HepG2 (cell line): ENCODE results near the gene CH25H. TPM values are rescaled to one million over a fixed set of nuclear protein-coding genes. Genes with fewer than 3 reads are reported as not detected.

Experiments
- ATAC-seq: fragments of 200-7000 bp; cut with Tn5 transposase; 3 replicates; pipeline ENCODE4 v1.9.1; 2020; ENCODE audit warnings: mild to moderate bottlenecking, moderate library complexity
- BruUV-seq: library from RNA; stranded (reverse); fragments of 400-500 nt; replicated peaks from 2 replicates; lab custom pipeline; 2021; lab: Mats Ljungman, UMichigan
- CTCF ChIA-PET: fragments of 300-600 bp; formaldehyde crosslinking; extraction: SDS; loops from one replicate; lab custom pipeline; 2021; ENCODE audit warnings: low total read pairs, inconsistent platforms, low intra/inter-chr PET ratio; lab: Yijun Ruan, JAX
- POLR2A ChIA-PET: fragments of 350-600 bp; sonication (Branson Sonifier 250); formaldehyde crosslinking; loops from one replicate; lab custom pipeline; 2020; ENCODE audit warnings: antibody characterized with exemption, inconsistent platforms; lab: Yijun Ruan, JAX
- DNase-seq: peaks from one replicate; pipeline ENCODE4 v3.0.0-alpha.2; 2015; ENCODE audit warnings: low spot score
- FAIRE-seq: peaks from 3 replicates; lab custom pipeline; 2011; peaks lifted over from hg19 to GRCh38; lab: Jason Lieb, UNC
- H2AFZ ChIP-seq: one replicate; pipeline ENCODE4 v1.6.1; 2011; ENCODE audit warnings: low read length, inconsistent platforms
- H3K27ac ChIP-seq: fragments of 300-600 bp; 3 replicates; pipeline ENCODE4 v1.8.0; 2011; ENCODE audit warnings: mixed run types, mild to moderate bottlenecking, mixed read lengths, low read length, inconsistent platforms; ENCODE audit not compliant: insufficient read depth; ENCODE audit errors: extremely low read length
- H3K27me3 ChIP-seq, 2 experiments: fragments of 200-600 bp in 1 of 2; 2 replicates in 1 of 2; 3 replicates in 1 of 2; pipeline versions ENCODE4 v1.6.0 to v1.8.0; 2011; ENCODE audit warnings: low read length in 2 of 2, mild to moderate bottlenecking in 2 of 2, moderate library complexity in 2 of 2, inconsistent platforms in 1 of 2; ENCODE audit not compliant: insufficient read depth in 2 of 2, control insufficient read depth in 1 of 2
- H3K36me3 ChIP-seq, 2 experiments: fragments of 200-600 bp in 1 of 2; replicated peaks in 1 of 2; 2 replicates in 1 of 2; 3 replicates in 1 of 2; pipeline versions ENCODE4 v1.5.1 to v1.8.0; 2011; ENCODE audit warnings: low read length in 2 of 2, inconsistent platforms in 1 of 2; ENCODE audit not compliant: insufficient read depth in 2 of 2, control insufficient read depth in 1 of 2
- H3K4me1 ChIP-seq: 2 replicates; pipeline ENCODE4 v1.5.1; 2012; ENCODE audit warnings: low read length, inconsistent platforms; ENCODE audit not compliant: insufficient read depth
- H3K4me2 ChIP-seq: 2 replicates; pipeline ENCODE4 v1.6.0; 2011; ENCODE audit warnings: low read depth, low read length, inconsistent platforms
- H3K4me3 ChIP-seq, 3 experiments: fragments of 200-600 bp in 1 of 3; sonication (generic), shearing (Covaris generic) in 1 of 3; replicated peaks in 1 of 3; 2 replicates each; pipeline ENCODE4 v1.5.1; 2011 to 2016; ENCODE audit warnings: low read length in 3 of 3, inconsistent platforms in 2 of 3, low read depth in 2 of 3, mild to moderate bottlenecking in 2 of 3, control low read depth in 1 of 3, mixed read lengths in 1 of 3; ENCODE audit not compliant: insufficient read depth in 1 of 3
- H3K79me2 ChIP-seq: one replicate; pipeline ENCODE4 v1.6.1; 2011; ENCODE audit warnings: low read length, inconsistent platforms; ENCODE audit not compliant: insufficient read depth
- H3K9ac ChIP-seq: 2 replicates; pipeline ENCODE4 v1.6.0; 2011; ENCODE audit warnings: mild to moderate bottlenecking, low read depth, low read length, inconsistent platforms; ENCODE audit not compliant: insufficient read depth
- H3K9me3 ChIP-seq: 2 replicates; pipeline ENCODE4 v1.5.1; 2012; ENCODE audit warnings: mild to moderate bottlenecking, low read length
- H4K20me1 ChIP-seq: 2 replicates; pipeline ENCODE4 v1.6.0; 2011; ENCODE audit warnings: inconsistent platforms, mild to moderate bottlenecking, low read length, moderate library complexity; ENCODE audit not compliant: insufficient read depth
- FOXC1 ChIP-seq: sonication (generic); formaldehyde crosslinking; IDR thresholded peaks from 2 replicates; pipeline ENCODE4 v1.8.0; 2022; ENCODE audit warnings: mild to moderate bottlenecking, missing genetic modification reagents, borderline replicate concordance
- FOXP4 ChIP-seq: sonication (generic); formaldehyde crosslinking; IDR thresholded peaks from 2 replicates; pipeline ENCODE4 v1.4.0; 2020; ENCODE audit warnings: missing genetic modification reagents
- GLI4 ChIP-seq: sonication (generic); formaldehyde crosslinking; IDR thresholded peaks from 2 replicates; pipeline ENCODE4 v1.5.1; 2020; ENCODE audit warnings: missing genetic modification reagents, mild to moderate bottlenecking, moderate library complexity, borderline replicate concordance
- HCFC1 ChIP-seq: fragments of 150-350 bp; IDR thresholded peaks from 2 replicates; pipeline ENCODE4 v1.6.1; 2014; ENCODE audit warnings: low read depth, low read length
- MIER3 ChIP-seq: IDR thresholded peaks from 2 replicates; pipeline ENCODE4 v1.6.1; 2016; ENCODE audit warnings: missing compliant biosample characterization, borderline replicate concordance
- PCBP1 ChIP-seq: fragments of 200-400 bp; formaldehyde crosslinking; IDR thresholded peaks from 2 replicates; pipeline ENCODE4 v1.6.1; 2017; ENCODE audit warnings: mild to moderate bottlenecking, low read depth, low read length, borderline replicate concordance
- PRPF4 ChIP-seq: fragments of 200-400 bp; formaldehyde crosslinking; IDR thresholded peaks from 2 replicates; pipeline ENCODE4 v1.6.1; 2016; ENCODE audit warnings: low read length, low read depth; ENCODE audit not compliant: poor library complexity, severe bottlenecking
- YEATS4 ChIP-seq: sonication (generic); formaldehyde crosslinking; IDR thresholded peaks from 2 replicates; pipeline ENCODE4 v1.4.0; 2020; ENCODE audit warnings: missing genetic modification reagents, borderline replicate concordance
- ZNF180 ChIP-seq: sonication (generic); formaldehyde crosslinking; IDR thresholded peaks from 2 replicates; pipeline ENCODE4 v1.4.0; 2020; ENCODE audit warnings: low read depth, missing genetic modification reagents, borderline replicate concordance
- ZNF687 ChIP-seq: sonication (generic); formaldehyde crosslinking; IDR thresholded peaks from 2 replicates; pipeline ENCODE4 v1.5.1; 2020; ENCODE audit warnings: mild to moderate bottlenecking, missing genetic modification reagents, moderate library complexity
- ZNF737 ChIP-seq: sonication (generic); formaldehyde crosslinking; IDR thresholded peaks from 2 replicates; pipeline ENCODE4 v1.5.0; 2020; ENCODE audit warnings: missing genetic modification reagents, mild to moderate bottlenecking, borderline replicate concordance
- WGBS: methylation state at CpG from one replicate; pipeline ENCODE4 v1.1.6; 2017; ENCODE audit warnings: low lambda C conversion rate; 5-methylcytosine and 5-hydroxymethylcytosine counted together
- in situ Hi-C: cut with HindIII; loops from 2 replicates; pipeline ENCODE4 v1.10.0; 2017; ENCODE audit warnings: low pct_unique_long_range_greater_than_20kb; ENCODE audit not compliant: extremely low pct_ligation_motif_present
- intact Hi-C: fragments of 100-400 bp; cut with micrococcal nuclease; formaldehyde crosslinking; loops from one replicate; pipeline ENCODE4 v1.10.0; 2022; ENCODE audit not compliant: unreplicated experiment
- polyA plus RNA-seq, 8 experiments: library from polyadenylated mRNA; depleted of rRNA in 3 of 8; stranded (reverse) in 7 of 8; unstranded in 1 of 8; fragments of >200 nt; fragmentation: Illumina TruSeq in 4 of 8; extraction: Trizol in 4 of 8; gene quantifications; 2 replicates each; pipeline versions ENCODE4 v1.2.1 to v1.2.3, GENCODE V29; 2011 to 2016; ENCODE audit warnings: low read depth in 4 of 8, missing spikeins in 1 of 8, mixed read lengths in 1 of 8; ENCODE audit not compliant: insufficient read depth in 1 of 8
- total RNA-seq, 5 experiments: library from RNA; depleted of rRNA; stranded (reverse); fragments of >200 nt; fragmentation: Illumina TruSeq; extraction: Trizol; gene quantifications; 2 replicates each; pipeline ENCODE4 v1.2.3, GENCODE V29; 2016; ENCODE audit warnings: low read depth in 1 of 5
- TF ChIP-seq, protein P1 (sequence below), 2 experiments: fragments of 450-650 bp in 1 of 2; sonication (generic) in 1 of 2; formaldehyde crosslinking; IDR thresholded peaks; 2 replicates each; pipeline versions ENCODE4 v1.5.0 to v1.8.0; 2020 to 2022; ENCODE audit warnings: mild to moderate bottlenecking in 1 of 2, missing genetic modification reagents in 1 of 2
- TF ChIP-seq, protein P2 (sequence below): sonication (generic); formaldehyde crosslinking; IDR thresholded peaks from 2 replicates; pipeline ENCODE4 v1.5.1; 2020; ENCODE audit warnings: missing genetic modification reagents, mild to moderate bottlenecking, borderline replicate concordance

CH25H gene
- total and polyA plus RNA-seq, 2 of the 13 experiments (the other 11 are each of a cell fraction or from before 2014, with no cell fraction given), result not detected

GRCh38 chr10:89248990-89249389, 41.9 kb upstream of the CH25H start:
- FAIRE-seq, result no peak
- H3K4me3 ChIP-seq, result no peak overlapping the region
- no peak overlapping the region for H3K27ac ChIP-seq
- intact Hi-C loops, result no loop called here
- DNase-seq, result no peak
- ChIA-PET CTCF (no interaction called here), POLR2A (no interaction called here)
- no peaks in the 10 kb centered on the region for H4K20me1 ChIP-seq
- no peaks in the 10 kb centered on the region; a peak in 1 of 5 replicates for H3K27me3 ChIP-seq
- H2AFZ ChIP-seq, result no peak overlapping the region
- H3K4me1 ChIP-seq, result peaks cover 18% of the 10 kb centered on the region
- H3K9me3 ChIP-seq, result peaks cover 12% of the 10 kb centered on the region; the same call in 1 of the 2 replicates
- peaks cover 2% of the 10 kb centered on the region for H3K79me2 ChIP-seq
- H3K9ac ChIP-seq, result no peak overlapping the region
- no peak for ATAC-seq
- H3K36me3 ChIP-seq, result no peaks in the 10 kb centered on the region
- H3K4me2 ChIP-seq, result no peak overlapping the region
- BruUV-seq, result no TSS peak
- 98% methylated on average over 3 of the region's 3 CpGs for WGBS
- in situ Hi-C loops, result no loop called here
- TF ChIP-seq GLI4 (CRISPR knock-in tag), result no peak
- TF ChIP-seq ZNF687, result no peak
- TF ChIP-seq HCFC1, result no peak
- TF ChIP-seq ZNF737 (CRISPR knock-in tag), result no peak
- TF ChIP-seq YEATS4 (CRISPR knock-in tag), result no peak
- no peak for TF ChIP-seq PRPF4
- TF ChIP-seq PCBP1, result no peak
- TF ChIP-seq FOXP4 (CRISPR knock-in tag), result no peak
- no peak for TF ChIP-seq ZNF180
- TF ChIP-seq, protein P1, sequence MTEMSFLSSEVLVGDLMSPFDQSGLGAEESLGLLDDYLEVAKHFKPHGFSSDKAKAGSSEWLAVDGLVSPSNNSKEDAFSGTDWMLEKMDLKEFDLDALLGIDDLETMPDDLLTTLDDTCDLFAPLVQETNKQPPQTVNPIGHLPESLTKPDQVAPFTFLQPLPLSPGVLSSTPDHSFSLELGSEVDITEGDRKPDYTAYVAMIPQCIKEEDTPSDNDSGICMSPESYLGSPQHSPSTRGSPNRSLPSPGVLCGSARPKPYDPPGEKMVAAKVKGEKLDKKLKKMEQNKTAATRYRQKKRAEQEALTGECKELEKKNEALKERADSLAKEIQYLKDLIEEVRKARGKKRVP (CRISPR knock-in tag; IDR thresholded peaks at IDR 0.05), result no peak
- TF ChIP-seq, protein P2, sequence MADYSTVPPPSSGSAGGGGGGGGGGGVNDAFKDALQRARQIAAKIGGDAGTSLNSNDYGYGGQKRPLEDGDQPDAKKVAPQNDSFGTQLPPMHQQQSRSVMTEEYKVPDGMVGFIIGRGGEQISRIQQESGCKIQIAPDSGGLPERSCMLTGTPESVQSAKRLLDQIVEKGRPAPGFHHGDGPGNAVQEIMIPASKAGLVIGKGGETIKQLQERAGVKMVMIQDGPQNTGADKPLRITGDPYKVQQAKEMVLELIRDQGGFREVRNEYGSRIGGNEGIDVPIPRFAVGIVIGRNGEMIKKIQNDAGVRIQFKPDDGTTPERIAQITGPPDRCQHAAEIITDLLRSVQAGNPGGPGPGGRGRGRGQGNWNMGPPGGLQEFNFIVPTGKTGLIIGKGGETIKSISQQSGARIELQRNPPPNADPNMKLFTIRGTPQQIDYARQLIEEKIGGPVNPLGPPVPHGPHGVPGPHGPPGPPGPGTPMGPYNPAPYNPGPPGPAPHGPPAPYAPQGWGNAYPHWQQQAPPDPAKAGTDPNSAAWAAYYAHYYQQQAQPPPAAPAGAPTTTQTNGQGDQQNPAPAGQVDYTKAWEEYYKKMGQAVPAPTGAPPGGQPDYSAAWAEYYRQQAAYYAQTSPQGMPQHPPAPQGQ, result no peak
- no peak for TF ChIP-seq MIER3 (CRISPR knock-in tag)
- TF ChIP-seq FOXC1 (CRISPR knock-in tag), result no peak
